Medulla oblongata (tissue), 1 donor: ENCODE measurements around the gene TESK2.

ENCODE experiments used
- DNase-seq: peaks from one replicate; pipeline ENCODE4 v3.0.0-alpha.2; 2015; ENCODE audit errors: extremely low spot score

The TESK2 gene

GRCh38 chr1:45378184-45378583 lies 112.8 kb downstream of the TESK2 start:
- no peak for DNase-seq

GRCh38 chr1:45375104-45376090 lies 115.6 kb downstream of the TESK2 start:
- no peak for DNase-seq

GRCh38 chr1:45373573-45373972 lies 117.4 kb downstream of the TESK2 start:
- no peak for DNase-seq

- DNase-seq = no peak
These were observed 120.4 kb downstream of the TESK2 start for GRCh38 chr1:45370575-45370974.

GRCh38 chr1:45365051-45365450 lies 125.9 kb downstream of the TESK2 start:
- peak; percentile 85 for DNase-seq

- DNase-seq = no peak
These were observed 126.7 kb downstream of the TESK2 start for GRCh38 chr1:45364294-45364693.

GRCh38 chr1:45360981-45361380 lies 130.0 kb downstream of the TESK2 start:
- DNase-seq = peak; percentile 69

- peak; percentile 92 for DNase-seq
These were observed 131.0 kb downstream of the TESK2 start for GRCh38 chr1:45359882-45360513.

- DNase-seq = no peak
These were observed 134.8 kb downstream of the TESK2 start for GRCh38 chr1:45356186-45356585.

GRCh38 chr1:45355683-45356082 lies 135.3 kb downstream of the TESK2 start:
- no peak for DNase-seq

- no peak for DNase-seq
These were observed 136.1 kb downstream of the TESK2 start for GRCh38 chr1:45354838-45355237.

GRCh38 chr1:45353685-45354084 lies 137.3 kb downstream of the TESK2 start:
- peak; percentile 61 for DNase-seq

- no peak for DNase-seq
These were observed 139.5 kb downstream of the TESK2 start for GRCh38 chr1:45351508-45351907.

GRCh38 chr1:45348966-45349677 lies 141.8 kb downstream of the TESK2 start:
- DNase-seq = no peak

- no peak for DNase-seq
These were observed 142.4 kb downstream of the TESK2 start for GRCh38 chr1:45348609-45348965.

GRCh38 chr1:45348020-45348419 lies 142.9 kb downstream of the TESK2 start:
- no peak for DNase-seq

GRCh38 chr1:45346473-45346872 lies 144.5 kb downstream of the TESK2 start:
- DNase-seq = no peak

- DNase-seq = no peak
These were observed 145.9 kb downstream of the TESK2 start for GRCh38 chr1:45345014-45345413.

GRCh38 chr1:45344499-45344898 lies 146.5 kb downstream of the TESK2 start:
- no peak for DNase-seq

GRCh38 chr1:45340816-45341466 lies 150.0 kb downstream of the TESK2 start:
- DNase-seq = no peak

- DNase-seq = peak; percentile 93
These were observed 151.0 kb downstream of the TESK2 start, which contains the start of the genes MUTYH and TOE1 for GRCh38 chr1:45339789-45340558. TSS of gene MUTYH (minus strand) at chr1:45340440. CDS start at chr1:45334505, 5,935 bp downstream. TSS of gene TOE1 (plus strand) at chr1:45340170. CDS start at chr1:45340253, 83 bp downstream.
